ENCODE measurements around the gene DROSHA.

DNA sequence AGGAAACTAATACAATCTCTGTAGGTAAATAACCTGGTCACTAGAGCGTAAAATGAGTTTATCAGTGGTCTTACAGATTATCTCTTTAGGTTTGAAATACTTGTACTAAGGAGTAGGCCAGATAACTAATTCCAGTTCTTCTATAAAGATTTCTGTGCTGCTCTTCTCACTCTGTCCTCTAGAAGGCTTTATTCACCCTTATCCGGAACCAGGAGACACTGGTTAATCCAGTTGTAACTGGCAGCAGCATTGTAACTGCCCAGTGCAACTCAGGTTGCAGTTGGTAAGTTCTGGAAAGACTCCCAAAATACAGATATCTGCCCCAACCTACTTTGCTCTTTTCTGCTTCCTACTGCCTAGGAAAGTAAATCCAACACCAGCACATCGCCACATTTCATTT is 20.0 kb upstream of the DROSHA start:
- TF ChIP-seq POLR2A (IDR thresholded peaks at IDR 0.05; ENCODE audit: low read depth, low read length) (no peak), POLR2AphosphoS5 (IDR thresholded peaks at IDR 0.05; ENCODE audit: low read depth, low read length) (no peak)

Measured in GM12891 (cell line).